Measurements from ENCODE around the gene ERC1. TPM values are rescaled to one million over a fixed set of nuclear protein-coding genes. Genes with fewer than 3 reads are reported as not detected.
"Not testable (repeated sequence)": the region's sequence is repeated elsewhere in the genome, so short reads cannot be mapped to it uniquely, and the experiment has no call there.

Gene ERC1
- polyA plus RNA-seq, 1 donor: 17.5 TPM

GRCh38 chr12:998020-998874 lies 7.2 kb downstream of the ERC1 start:
- no CpG with 5 or more reads among the region's 6 CpGs for WGBS (ENCODE audit: insufficient coverage, low lambda C conversion rate)

GRCh38 chr12:999736-1000135 lies 8.7 kb downstream of the ERC1 start:
- not testable (repeated sequence) for H3K27me3 ChIP-seq (ENCODE audit: control insufficient read depth, insufficient read depth, low read length); H3K27ac ChIP-seq (ENCODE audit: low read length); DNase-seq; H3K4me1 ChIP-seq (ENCODE audit: control insufficient read depth, insufficient read depth, low read length); H3K36me3 ChIP-seq (ENCODE audit: control insufficient read depth, insufficient read depth, low read length); H3K9me3 ChIP-seq (ENCODE audit: control insufficient read depth, low read depth, low read length); H3K4me3 ChIP-seq (ENCODE audit: low read length)
- WGBS (ENCODE audit: insufficient coverage, low lambda C conversion rate): no CpG with 5 or more reads among the region's 7 CpGs

More at GRCh38 chr12:998020-998874, 7.2 kb downstream of the ERC1 start:
- DNase-seq: peak; percentile 40 to 72
- peaks cover 2% of the 10 kb centered on the region for H3K4me1 ChIP-seq (ENCODE audit: control insufficient read depth, insufficient read depth, low read length)
- H3K4me3 ChIP-seq (ENCODE audit: low read length): no peak overlapping the region
- H3K36me3 ChIP-seq (ENCODE audit: control insufficient read depth, insufficient read depth, low read length): peaks cover 5% of the 10 kb centered on the region
- no peaks in the 10 kb centered on the region for H3K27me3 ChIP-seq (ENCODE audit: control insufficient read depth, insufficient read depth, low read length)
- H3K27ac ChIP-seq (ENCODE audit: low read length): no peak overlapping the region
- H3K9me3 ChIP-seq (ENCODE audit: control insufficient read depth, low read depth, low read length): no peaks in the 10 kb centered on the region

- Histone ChIP-seq H3K4me3 (ENCODE audit: low read length) (no peak overlapping the region), H3K36me3 (ENCODE audit: control insufficient read depth, insufficient read depth, low read length) (peaks cover 5% of the 10 kb centered on the region), H3K27ac (ENCODE audit: low read length) (no peak overlapping the region), H3K4me1 (ENCODE audit: control insufficient read depth, insufficient read depth, low read length) (peaks cover 4% of the 10 kb centered on the region), H3K9me3 (ENCODE audit: control insufficient read depth, low read depth, low read length) (no peaks in the 10 kb centered on the region), H3K27me3 (ENCODE audit: control insufficient read depth, insufficient read depth, low read length) (no peaks in the 10 kb centered on the region)
- WGBS (ENCODE audit: insufficient coverage, low lambda C conversion rate): no CpG with 5 or more reads among the region's 3 CpGs
- no peak for DNase-seq
Observed at GRCh38 chr12:1001507-1001906, 10.5 kb downstream of the ERC1 start.

GRCh38 chr12:1003600-1004271 lies 12.7 kb downstream of the ERC1 start:
- Histone ChIP-seq H3K9me3 (ENCODE audit: control insufficient read depth, low read depth, low read length) (no peaks in the 10 kb centered on the region), H3K4me3 (ENCODE audit: low read length) (no peak overlapping the region), H3K27ac (ENCODE audit: low read length) (no peak overlapping the region), H3K36me3 (ENCODE audit: control insufficient read depth, insufficient read depth, low read length) (peaks cover 5% of the 10 kb centered on the region), H3K27me3 (ENCODE audit: control insufficient read depth, insufficient read depth, low read length) (no peaks in the 10 kb centered on the region), H3K4me1 (ENCODE audit: control insufficient read depth, insufficient read depth, low read length) (peaks cover 3% of the 10 kb centered on the region)
- peak in 1 of 2 donors; percentile 20 for DNase-seq
- WGBS (ENCODE audit: insufficient coverage, low lambda C conversion rate): no CpG with 5 or more reads among the region's 3 CpGs

- no peak overlapping the region for H3K27ac ChIP-seq (ENCODE audit: low read length)
- no peaks in the 10 kb centered on the region for H3K9me3 ChIP-seq (ENCODE audit: control insufficient read depth, low read depth, low read length)
- H3K4me1 ChIP-seq (ENCODE audit: control insufficient read depth, insufficient read depth, low read length): peaks cover 3% of the 10 kb centered on the region
- H3K4me3 ChIP-seq (ENCODE audit: low read length): no peak overlapping the region
- H3K36me3 ChIP-seq (ENCODE audit: control insufficient read depth, insufficient read depth, low read length): peaks cover 1% of the 10 kb centered on the region
- no CpG with 5 or more reads among the region's 6 CpGs for WGBS (ENCODE audit: insufficient coverage, low lambda C conversion rate)
- DNase-seq: no peak
- no peaks in the 10 kb centered on the region for H3K27me3 ChIP-seq (ENCODE audit: control insufficient read depth, insufficient read depth, low read length)
Observed at GRCh38 chr12:1006255-1006654, 15.2 kb downstream of the ERC1 start.

GRCh38 chr12:1007276-1007675 lies 16.3 kb downstream of the ERC1 start:
- no CpG with 5 or more reads among the region's 2 CpGs for WGBS (ENCODE audit: insufficient coverage, low lambda C conversion rate)
- H3K9me3 ChIP-seq (ENCODE audit: control insufficient read depth, low read depth, low read length): no peaks in the 10 kb centered on the region
- H3K36me3 ChIP-seq (ENCODE audit: control insufficient read depth, insufficient read depth, low read length): no peaks in the 10 kb centered on the region

GRCh38 chr12:1007994-1008393 lies 17.0 kb downstream of the ERC1 start:
- Histone ChIP-seq H3K4me1 (ENCODE audit: control insufficient read depth, insufficient read depth, low read length) (peaks cover 3% of the 10 kb centered on the region), H3K4me3 (ENCODE audit: low read length) (no peak overlapping the region), H3K27me3 (ENCODE audit: control insufficient read depth, insufficient read depth, low read length) (no peaks in the 10 kb centered on the region), H3K27ac (ENCODE audit: low read length) (no peak overlapping the region), H3K9me3 (ENCODE audit: control insufficient read depth, low read depth, low read length) (no peaks in the 10 kb centered on the region), H3K36me3 (ENCODE audit: control insufficient read depth, insufficient read depth, low read length) (no peaks in the 10 kb centered on the region)
- 100% methylated on average over 3 of the region's 7 CpGs for WGBS (ENCODE audit: insufficient coverage, low lambda C conversion rate)
- no peak for DNase-seq

More at GRCh38 chr12:1007276-1007675, 16.3 kb downstream of the ERC1 start:
- Histone ChIP-seq H3K27me3 (ENCODE audit: control insufficient read depth, insufficient read depth, low read length) (no peaks in the 10 kb centered on the region), H3K27ac (ENCODE audit: low read length) (no peak overlapping the region), H3K4me1 (ENCODE audit: control insufficient read depth, insufficient read depth, low read length) (peaks cover 3% of the 10 kb centered on the region), H3K4me3 (ENCODE audit: low read length) (no peak overlapping the region)
- no peak for DNase-seq

GRCh38 chr12:1011091-1011490 lies 20.1 kb downstream of the ERC1 start:
- no peaks in the 10 kb centered on the region for H3K9me3 ChIP-seq (ENCODE audit: control insufficient read depth, low read depth, low read length)
- DNase-seq: no peak
- no peak overlapping the region for H3K27ac ChIP-seq (ENCODE audit: low read length)
- no peaks in the 10 kb centered on the region for H3K4me1 ChIP-seq (ENCODE audit: control insufficient read depth, insufficient read depth, low read length)
- H3K27me3 ChIP-seq (ENCODE audit: control insufficient read depth, insufficient read depth, low read length): no peaks in the 10 kb centered on the region
- 100% methylated on average over 1 of the region's 5 CpGs for WGBS (ENCODE audit: insufficient coverage, low lambda C conversion rate)
- H3K4me3 ChIP-seq (ENCODE audit: low read length): no peak overlapping the region
- no peaks in the 10 kb centered on the region for H3K36me3 ChIP-seq (ENCODE audit: control insufficient read depth, insufficient read depth, low read length)

- H3K27ac ChIP-seq (ENCODE audit: low read length): no peak overlapping the region
- no peaks in the 10 kb centered on the region for H3K4me1 ChIP-seq (ENCODE audit: control insufficient read depth, insufficient read depth, low read length)
- no peaks in the 10 kb centered on the region for H3K27me3 ChIP-seq (ENCODE audit: control insufficient read depth, insufficient read depth, low read length)
- no peaks in the 10 kb centered on the region for H3K36me3 ChIP-seq (ENCODE audit: control insufficient read depth, insufficient read depth, low read length)
- no peak for DNase-seq
- no peaks in the 10 kb centered on the region for H3K9me3 ChIP-seq (ENCODE audit: control insufficient read depth, low read depth, low read length)
- WGBS (ENCODE audit: insufficient coverage, low lambda C conversion rate): 92% methylated on average over 2 of the region's 10 CpGs
- H3K4me3 ChIP-seq (ENCODE audit: low read length): no peak overlapping the region
Observed at GRCh38 chr12:1013618-1014489, 22.8 kb downstream of the ERC1 start.

GRCh38 chr12:1019283-1019682 lies 28.3 kb downstream of the ERC1 start:
- H3K36me3 ChIP-seq (ENCODE audit: control insufficient read depth, insufficient read depth, low read length): peaks cover 5% of the 10 kb centered on the region
- no CpG with 5 or more reads among the region's 5 CpGs for WGBS (ENCODE audit: insufficient coverage, low lambda C conversion rate)
- H3K4me3 ChIP-seq (ENCODE audit: low read length): no peak overlapping the region
- no peak for DNase-seq
- H3K27me3 ChIP-seq (ENCODE audit: control insufficient read depth, insufficient read depth, low read length): no peaks in the 10 kb centered on the region
- no peaks in the 10 kb centered on the region for H3K9me3 ChIP-seq (ENCODE audit: control insufficient read depth, low read depth, low read length)
- no peak overlapping the region for H3K27ac ChIP-seq (ENCODE audit: low read length)
- no peaks in the 10 kb centered on the region for H3K4me1 ChIP-seq (ENCODE audit: control insufficient read depth, insufficient read depth, low read length)
